Measurements from ENCODE around the gene TAOK2.

DNA sequence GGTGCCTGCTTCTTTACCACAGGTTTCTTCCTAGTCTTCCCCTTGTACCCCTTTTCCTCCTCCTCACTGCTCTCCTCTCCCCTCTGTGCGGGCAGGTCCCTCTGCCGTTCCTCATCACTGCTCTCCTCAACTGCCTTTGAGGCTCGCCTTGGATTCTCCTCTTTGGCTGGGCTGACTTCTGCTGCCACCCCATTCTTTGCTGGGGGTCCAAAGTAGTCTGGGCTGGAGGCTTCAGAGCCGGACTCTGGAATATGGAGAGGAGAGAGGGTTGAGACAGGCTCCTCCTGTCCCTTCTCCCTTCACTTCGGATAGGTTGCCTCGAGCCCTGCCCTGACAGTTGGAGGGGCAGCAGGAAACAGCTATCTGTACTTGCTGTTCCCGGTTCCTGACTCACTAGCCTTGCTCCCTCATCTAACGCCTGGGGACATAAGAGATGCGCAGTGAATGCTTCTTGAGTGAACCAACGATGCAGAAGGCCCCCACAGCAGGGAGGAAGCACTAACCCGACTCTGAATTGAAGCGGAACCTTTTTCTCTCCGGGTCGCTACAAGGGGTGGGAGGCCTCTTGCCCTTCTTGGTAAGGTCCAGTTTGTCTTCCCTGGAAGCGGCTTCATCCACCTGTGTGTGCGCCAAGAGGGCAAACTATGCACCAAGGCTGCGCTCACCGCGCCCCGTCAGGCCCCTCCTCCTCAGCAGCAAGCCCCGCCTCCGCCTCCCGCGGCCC is 21.1 kb downstream of the TAOK2 start:
- TF ChIP-seq, protein P1, sequence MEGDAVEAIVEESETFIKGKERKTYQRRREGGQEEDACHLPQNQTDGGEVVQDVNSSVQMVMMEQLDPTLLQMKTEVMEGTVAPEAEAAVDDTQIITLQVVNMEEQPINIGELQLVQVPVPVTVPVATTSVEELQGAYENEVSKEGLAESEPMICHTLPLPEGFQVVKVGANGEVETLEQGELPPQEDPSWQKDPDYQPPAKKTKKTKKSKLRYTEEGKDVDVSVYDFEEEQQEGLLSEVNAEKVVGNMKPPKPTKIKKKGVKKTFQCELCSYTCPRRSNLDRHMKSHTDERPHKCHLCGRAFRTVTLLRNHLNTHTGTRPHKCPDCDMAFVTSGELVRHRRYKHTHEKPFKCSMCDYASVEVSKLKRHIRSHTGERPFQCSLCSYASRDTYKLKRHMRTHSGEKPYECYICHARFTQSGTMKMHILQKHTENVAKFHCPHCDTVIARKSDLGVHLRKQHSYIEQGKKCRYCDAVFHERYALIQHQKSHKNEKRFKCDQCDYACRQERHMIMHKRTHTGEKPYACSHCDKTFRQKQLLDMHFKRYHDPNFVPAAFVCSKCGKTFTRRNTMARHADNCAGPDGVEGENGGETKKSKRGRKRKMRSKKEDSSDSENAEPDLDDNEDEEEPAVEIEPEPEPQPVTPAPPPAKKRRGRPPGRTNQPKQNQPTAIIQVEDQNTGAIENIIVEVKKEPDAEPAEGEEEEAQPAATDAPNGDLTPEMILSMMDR (IDR thresholded peaks at IDR 0.05 in 4 of 5, conservative IDR thresholded peaks at IDR 0.05 in 1 of 5), result no peak
- TF ChIP-seq POLR2A (IDR thresholded peaks at IDR 0.05), result no peak

Measured in gastrocnemius medialis (tissue), 4 donors.